Testis (tissue), 2 donors: ENCODE measurements around the gene LRRC18.

ENCODE experiments used
- POLR2A ChIP-seq: fragments of 450-650 bp; IDR thresholded peaks from one replicate; pipeline ENCODE4 v1.6.1; 2017; ENCODE audit warnings: antibody characterized with exemption, mild to moderate bottlenecking, moderate library complexity
- TF ChIP-seq, protein P1 (sequence below), 3 experiments: fragments of 450-650 bp in 2 of 3; fragments of 200-600 bp in 1 of 3; sonication (generic) in 1 of 3; IDR thresholded peaks; one replicate each; pipeline ENCODE4 v1.5.1; 2016 to 2019; ENCODE audit warnings: antibody characterized with exemption in 3 of 3, mild to moderate bottlenecking in 2 of 3, moderate library complexity in 1 of 3

DNA sequence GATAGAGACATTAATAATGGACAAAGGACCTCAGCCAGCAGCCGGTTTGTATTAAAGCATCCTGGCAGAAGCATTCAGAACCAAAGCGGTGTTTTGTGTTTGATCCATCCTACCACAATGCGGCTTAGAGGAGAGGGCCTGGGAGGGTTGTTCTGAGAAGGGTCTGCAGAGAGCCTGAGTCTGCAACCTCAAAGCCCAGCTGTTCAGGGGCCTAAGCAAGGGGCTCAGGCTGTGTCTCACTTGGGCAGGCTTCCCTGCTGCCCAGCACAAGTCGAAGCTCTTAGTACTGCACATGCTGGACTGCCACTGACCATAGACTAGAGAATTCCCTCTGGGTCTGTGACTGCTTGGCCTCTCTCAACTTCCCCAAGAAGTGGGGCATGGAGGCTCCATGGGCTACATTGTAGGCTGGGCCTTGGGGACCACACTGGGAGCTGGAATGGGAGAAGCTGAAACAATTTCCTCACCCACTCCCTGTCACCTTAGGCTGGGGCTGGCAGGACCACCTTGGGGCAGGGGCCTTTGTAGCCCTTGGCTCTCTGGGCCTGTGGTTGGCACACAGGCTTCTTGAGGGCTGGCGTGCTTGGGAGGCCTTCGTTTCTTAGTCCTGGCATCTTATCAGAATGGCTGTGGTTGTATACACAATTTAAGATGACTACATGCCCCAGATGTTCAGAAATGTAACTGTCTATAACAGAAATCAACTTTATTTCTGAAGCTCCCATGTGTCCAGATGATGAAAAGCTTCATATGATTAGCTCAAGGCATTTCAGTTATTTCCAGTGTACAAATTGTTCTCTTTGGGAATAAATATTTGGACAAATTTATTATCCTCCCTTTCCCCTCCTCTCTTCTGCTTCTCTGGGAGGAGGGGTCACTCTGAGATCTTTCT is 44.5 kb downstream of the LRRC18 start:
- TF ChIP-seq, protein P1, sequence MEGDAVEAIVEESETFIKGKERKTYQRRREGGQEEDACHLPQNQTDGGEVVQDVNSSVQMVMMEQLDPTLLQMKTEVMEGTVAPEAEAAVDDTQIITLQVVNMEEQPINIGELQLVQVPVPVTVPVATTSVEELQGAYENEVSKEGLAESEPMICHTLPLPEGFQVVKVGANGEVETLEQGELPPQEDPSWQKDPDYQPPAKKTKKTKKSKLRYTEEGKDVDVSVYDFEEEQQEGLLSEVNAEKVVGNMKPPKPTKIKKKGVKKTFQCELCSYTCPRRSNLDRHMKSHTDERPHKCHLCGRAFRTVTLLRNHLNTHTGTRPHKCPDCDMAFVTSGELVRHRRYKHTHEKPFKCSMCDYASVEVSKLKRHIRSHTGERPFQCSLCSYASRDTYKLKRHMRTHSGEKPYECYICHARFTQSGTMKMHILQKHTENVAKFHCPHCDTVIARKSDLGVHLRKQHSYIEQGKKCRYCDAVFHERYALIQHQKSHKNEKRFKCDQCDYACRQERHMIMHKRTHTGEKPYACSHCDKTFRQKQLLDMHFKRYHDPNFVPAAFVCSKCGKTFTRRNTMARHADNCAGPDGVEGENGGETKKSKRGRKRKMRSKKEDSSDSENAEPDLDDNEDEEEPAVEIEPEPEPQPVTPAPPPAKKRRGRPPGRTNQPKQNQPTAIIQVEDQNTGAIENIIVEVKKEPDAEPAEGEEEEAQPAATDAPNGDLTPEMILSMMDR (IDR thresholded peaks at IDR 0.05) = no peak
- TF ChIP-seq POLR2A = no peak
